ENCODE data around the gene PRKG1.

- TF ChIP-seq CTCF (IDR thresholded peaks at IDR 0.05; ENCODE audit: low read depth, low read length) (no peak), EZH2phosphoT487 (IDR thresholded peaks at IDR 0.05; ENCODE audit: low read depth) (no peak)
Measured at GRCh38 chr10:52280051-52280450, 1205.8 kb downstream of the PRKG1 start.

All from OCI-LY3 (cell line).